Right lobe of liver (tissue), 6 donors: ENCODE results near the gene TBC1D23. TPM values are rescaled to one million over a fixed set of nuclear protein-coding genes. Genes with fewer than 3 reads are reported as not detected.
"Not testable (repeated sequence)": the region's sequence is repeated elsewhere in the genome, so short reads cannot be mapped to it uniquely, and the experiment has no call there.

Source experiments
- ATAC-seq, 4 donors: fragments of 200-7000 bp; cut with Tn5 transposase; one replicate each; pipeline ENCODE4 v1.9.1; 2020; ENCODE audit warnings: mild to moderate bottlenecking in 4 of 4, moderate library complexity in 4 of 4
- DNase-seq, 3 donors: peaks; one replicate each; pipeline ENCODE4 v3.0.0-alpha.2; 2020
- H3K27ac ChIP-seq, 3 donors: fragments of 200-600 bp; one replicate each; pipeline ENCODE4 v1.8.0; 2022
- H3K27me3 ChIP-seq, 2 donors: fragments of 200-600 bp; one replicate each; pipeline ENCODE4 v1.8.0; 2022
- H3K36me3 ChIP-seq, 4 donors: fragments of 200-600 bp; sonication (generic) in 1 of 4; one replicate each; pipeline versions ENCODE4 v1.5.1 to v1.8.0; 2017 to 2022; ENCODE audit warnings: control low read depth in 1 of 4
- H3K4me1 ChIP-seq, 4 donors: fragments of 200-600 bp; sonication (generic) in 1 of 4; one replicate each; pipeline versions ENCODE4 v1.5.1 to v1.8.0; 2017 to 2022; ENCODE audit warnings: control low read depth in 1 of 4
- H3K4me3 ChIP-seq, 3 donors: fragments of 200-600 bp; one replicate each; pipeline ENCODE4 v1.8.0; 2022
- H3K9me3 ChIP-seq, 4 donors: fragments of 200-600 bp; sonication (generic) in 1 of 4; one replicate each; pipeline versions ENCODE4 v1.5.1 to v1.8.0; 2017 to 2022; ENCODE audit warnings: control low read depth in 1 of 4
- CTCF ChIP-seq, 4 donors: fragments of 200-600 bp in 3 of 4; fragments of 450-650 bp in 1 of 4; IDR thresholded peaks; one replicate each; pipeline versions ENCODE4 v1.5.1 to v1.8.0; 2016 to 2022; ENCODE audit warnings: antibody characterized with exemption in 4 of 4, mild to moderate bottlenecking in 2 of 4
- POLR2A ChIP-seq: fragments of 450-650 bp; IDR thresholded peaks from one replicate; pipeline ENCODE4 v1.6.1; 2017; ENCODE audit warnings: antibody characterized with exemption, mild to moderate bottlenecking
- WGBS: methylation state at CpG from one replicate; pipeline ENCODE4 v1.1.6; 2018; ENCODE audit warnings: low coverage, low lambda C conversion rate; ENCODE audit not compliant: insufficient coverage; ENCODE audit errors: missing lambda C conversion rate; 5-methylcytosine and 5-hydroxymethylcytosine counted together
- intact Hi-C, 2 donors: fragments of 100-400 bp; cut with DNase I; formaldehyde crosslinking; loops; one replicate each; pipeline versions ENCODE4 v1.11.2 to v1.14.1; 2022
- total RNA-seq, 6 experiments: library from RNA; depleted of rRNA in 2 of 6; stranded (reverse); fragments of >200 nt in 2 of 6; fragmentation: NEBNext Ultra II Directional in 3 of 6; extraction: Animal tissue kit (Norgen Biotek cat#: 25700) in 3 of 6; gene quantifications; one replicate each; pipeline versions ENCODE4 v1.1.0 to v1.2.4, GENCODE V29; 2016 to 2023
- donor health status: DM: no; HTN: yes; CAD: no.
- donor health status: DM: no; HTN: no; CAD: no.
- donor health status: DM: no; HTN: no; CAD: no.
- donor health status: DM: no; HTN: yes; CAD: no.
- donor health status: DM: no; HTN: yes; CAD: no.

Gene TBC1D23
- total RNA-seq, 6 experiments from 2014 or later: 13.9 to 26.2 (median 21.5) TPM

DNA sequence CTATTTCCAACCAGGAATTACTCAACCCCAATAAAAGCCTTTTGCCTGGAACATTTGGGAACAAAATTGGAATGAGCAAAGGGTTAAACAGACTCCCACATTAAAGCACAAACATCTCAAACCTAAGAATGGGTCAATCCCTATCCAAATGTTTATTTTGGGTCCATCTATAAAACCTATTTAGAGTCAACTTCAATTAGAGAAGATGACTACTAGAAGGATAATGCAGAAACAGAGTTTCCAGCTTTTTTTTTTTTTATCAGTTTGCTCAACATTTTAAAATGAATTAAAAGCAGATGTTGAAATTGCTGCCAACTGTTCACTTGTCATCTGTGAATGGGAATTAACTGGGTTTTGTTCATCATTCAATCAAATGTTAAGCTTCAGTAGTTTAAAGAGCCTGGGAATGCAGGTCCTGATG, 4.1 kb upstream of the TBC1D23 start:
- intact Hi-C loops: loop anchor here in 1 of 2 donors (10.0 kb wide), 1 partner anchor 422 kb away; no protein-coding TSS in a partner anchor
- Histone ChIP-seq H3K9me3 (no peaks in the 10 kb centered on the region), H3K27me3 (no peaks in the 10 kb centered on the region), H3K4me1 (peaks cover 0 to 12% (median 5%) of the 10 kb centered on the region in 4 donors), H3K27ac (no peak overlapping the region), H3K4me3 (no peak overlapping the region), H3K36me3 (no peaks in the 10 kb centered on the region)
- ATAC-seq: no peak
- no peak for DNase-seq
- TF ChIP-seq CTCF (IDR thresholded peaks at IDR 0.05) (no peak), POLR2A (no peak)

- H3K4me1 ChIP-seq: peaks cover 0 to 18% (median 8%) of the 10 kb centered on the region in 4 donors
- WGBS: 83% methylated on average over 2 of the region's 3 CpGs
- DNase-seq: no peak
- no peaks in the 10 kb centered on the region for H3K36me3 ChIP-seq
- no peaks in the 10 kb centered on the region for H3K27me3 ChIP-seq
- ATAC-seq: no peak
- no peaks in the 10 kb centered on the region for H3K9me3 ChIP-seq
- no peak overlapping the region for H3K27ac ChIP-seq
- intact Hi-C loops: loop anchor here in 1 of 2 donors (10.0 kb wide), 1 partner anchor 423 kb away; no protein-coding TSS in a partner anchor
- no peak overlapping the region for H3K4me3 ChIP-seq
- TF ChIP-seq CTCF (IDR thresholded peaks at IDR 0.05) (no peak), POLR2A (no peak)
Observed at GRCh38 chr3:100257586-100257985, 3.2 kb upstream of the TBC1D23 start.

DNA sequence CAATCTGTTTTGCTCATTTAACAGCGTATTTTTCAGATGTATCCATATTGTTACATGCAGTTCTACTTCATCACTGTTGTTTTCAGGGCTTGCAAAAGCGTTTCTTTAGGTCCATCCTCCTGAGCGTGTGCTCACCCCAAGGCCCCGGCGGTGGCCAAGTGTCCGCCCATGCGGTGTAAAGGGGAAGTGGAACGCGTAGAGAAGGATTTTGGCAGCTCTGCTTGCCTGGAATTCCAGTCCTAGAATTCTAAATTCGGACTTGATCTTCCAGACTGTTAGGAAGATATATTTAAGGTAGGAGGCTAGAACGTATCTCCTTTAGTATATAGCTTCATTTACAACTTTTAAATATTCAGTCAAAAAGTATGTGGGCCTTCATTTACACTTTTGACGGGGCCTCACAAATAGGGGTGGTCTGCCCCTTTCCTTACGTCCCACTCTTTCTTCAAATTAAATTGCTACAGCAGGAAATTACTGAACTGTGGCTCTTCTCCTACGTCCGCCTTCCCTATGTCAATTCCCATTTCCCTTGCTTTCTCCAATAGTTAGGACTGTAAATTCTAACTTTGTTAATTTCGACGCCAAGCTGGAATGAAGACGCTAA, 609 bp upstream of the TBC1D23 start:
- Histone ChIP-seq H3K4me3 (peak overlapping the region; percentile 76 to 97 (median 81)), H3K27me3 (no peaks in the 10 kb centered on the region), H3K36me3 (no peaks in the 10 kb centered on the region), H3K4me1 (peaks cover 0 to 26% (median 8%) of the 10 kb centered on the region in 4 donors), H3K27ac (peak overlapping the region; percentile 86 to 97 (median 96)), H3K9me3 (no peaks in the 10 kb centered on the region)
- intact Hi-C loops: no loop called here
- peak in 2 of 3 donors; percentile 27 to 49 for DNase-seq
- ATAC-seq: peak; percentile 10 to 36 (median 12)
- 19% methylated on average over 17 of the region's 18 CpGs for WGBS
- peak in 2 of 4 donors; percentile 9 to 10 for TF ChIP-seq CTCF (IDR thresholded peaks at IDR 0.05)
- TF ChIP-seq POLR2A: no peak

GRCh38 chr3:100261485-100261903, 702 bp downstream of the TBC1D23 start:
- Histone ChIP-seq H3K27me3 (no peaks in the 10 kb centered on the region), H3K36me3 (no peaks in the 10 kb centered on the region), H3K9me3 (no peaks in the 10 kb centered on the region), H3K27ac (peak overlapping the region; percentile 86 to 97 (median 96)), H3K4me1 (peaks cover 0 to 29% (median 6%) of the 10 kb centered on the region in 4 donors), H3K4me3 (peak overlapping the region; percentile 76 to 97 (median 81))
- 2% methylated on average over 11 of the region's 11 CpGs for WGBS
- intact Hi-C loops: no loop called here
- no peak for TF ChIP-seq CTCF (IDR thresholded peaks at IDR 0.05)
- no peak for TF ChIP-seq POLR2A
- no peak for DNase-seq
- ATAC-seq: peak in 1 of 4 donors; percentile 3

GRCh38 chr3:100262925-100263324, 2.1 kb downstream of the TBC1D23 start:
- H3K36me3 ChIP-seq, H3K4me3 ChIP-seq, intact Hi-C loops, H3K27ac ChIP-seq, H3K27me3 ChIP-seq, H3K9me3 ChIP-seq, ATAC-seq, DNase-seq: not testable (repeated sequence)
- H3K4me1 ChIP-seq: peaks cover 0 to 29% (median 5%) of the 10 kb centered on the region in 4 donors
- WGBS: 91% methylated on average over 10 of the region's 11 CpGs
